PC-3 (cell line): Measurements from ENCODE around the gene CAPN12. TPM values are rescaled to one million over a fixed set of nuclear protein-coding genes. Genes with fewer than 3 reads are reported as not detected.
A peak's percentile ranks its signal among the peaks of the same experiment; 100 is the strongest.

ENCODE experiments used
- ATAC-seq: fragments of 200-7000 bp; cut with Tn5 transposase; 2 replicates; pipeline ENCODE4 v1.9.1; 2020; ENCODE audit warnings: mild to moderate bottlenecking, moderate library complexity
- BruUV-seq: library from RNA; stranded (reverse); fragments of 400-500 nt; replicated peaks from 2 replicates; lab custom pipeline; 2021; lab: Mats Ljungman, UMichigan
- CTCF ChIA-PET: fragments of 300-600 bp; sonication (Branson Sonifier 250); formaldehyde crosslinking; loops from one replicate; lab custom pipeline; 2022; ENCODE audit warnings: antibody characterized with exemption; lab: Charles Lee
- POLR2A ChIA-PET: fragments of 300-600 bp; sonication (Branson Sonifier 250); formaldehyde crosslinking; loops from one replicate; lab custom pipeline; 2022; ENCODE audit warnings: antibody characterized with exemption; ENCODE audit not compliant: unreplicated experiment; lab: Charles Lee
- DNase-seq: peaks from one replicate; pipeline ENCODE4 v3.0.0-alpha.2; 2015
- H2AFZ ChIP-seq: fragments of 300-600 bp; sonication (generic); 2 replicates; pipeline ENCODE4 v1.6.0; 2016; ENCODE audit warnings: antibody characterized with exemption, low read length
- H3F3A ChIP-seq: fragments of 300-600 bp; sonication (generic); one replicate; pipeline ENCODE4 v1.6.0; 2017; ENCODE audit warnings: antibody characterized with exemption, low read length, control low read depth, mild to moderate bottlenecking; ENCODE audit not compliant: unreplicated experiment
- H3K27ac ChIP-seq: fragments of 300-600 bp; sonication (generic); 2 replicates; pipeline ENCODE4 v1.5.1; 2016; ENCODE audit warnings: mild to moderate bottlenecking, low read length
- H3K27me3 ChIP-seq: fragments of 300-600 bp; sonication (generic); 2 replicates; pipeline ENCODE4 v1.6.1; 2016; ENCODE audit warnings: low read length, mixed read lengths
- H3K36me3 ChIP-seq: fragments of 300-600 bp; sonication (generic); 2 replicates; pipeline ENCODE4 v1.6.1; 2016; ENCODE audit warnings: low read depth, mixed run types, low read length, mixed read lengths
- H3K4me1 ChIP-seq: fragments of 300-600 bp; sonication (generic); 2 replicates; pipeline ENCODE4 v1.5.1; 2016; ENCODE audit warnings: low read length; ENCODE audit not compliant: insufficient read depth
- H3K4me2 ChIP-seq: fragments of 300-600 bp; sonication (generic); 2 replicates; pipeline ENCODE4 v1.6.0; 2016; ENCODE audit warnings: low read length
- H3K4me3 ChIP-seq: fragments of 300-600 bp; sonication (generic); 2 replicates; pipeline ENCODE4 v1.5.1; 2016; ENCODE audit warnings: mild to moderate bottlenecking, low read length, mixed read lengths
- H3K79me2 ChIP-seq: fragments of 300-600 bp; sonication (generic); 2 replicates; pipeline ENCODE4 v1.6.1; 2017; ENCODE audit warnings: low read length, mixed read lengths
- H3K9ac ChIP-seq: fragments of 300-600 bp; sonication (generic); 2 replicates; pipeline ENCODE4 v1.6.0; 2016; ENCODE audit warnings: mild to moderate bottlenecking, low read length
- H3K9me2 ChIP-seq: fragments of 300-600 bp; sonication (generic); replicated peaks from 2 replicates; pipeline ENCODE4 v1.6.1; 2016; ENCODE audit warnings: mixed run types, low read length, mixed read lengths
- H3K9me3 ChIP-seq: fragments of 300-600 bp; sonication (generic); 2 replicates; pipeline ENCODE4 v1.6.1; 2016; ENCODE audit warnings: low read length, mixed read lengths
- H4K20me1 ChIP-seq: fragments of 300-600 bp; sonication (generic); 2 replicates; pipeline ENCODE4 v1.6.1; 2016; ENCODE audit warnings: low read length, mixed read lengths
- EZH2 ChIP-seq: fragments of 300-600 bp; sonication (generic); IDR thresholded peaks from one replicate; pipeline ENCODE4 v1.6.1; 2017; ENCODE audit warnings: antibody characterized with exemption, mild to moderate bottlenecking, low read length; ENCODE audit not compliant: unreplicated experiment
- EZH2phosphoT487 ChIP-seq: fragments of 300-600 bp; sonication (generic); IDR thresholded peaks from 2 replicates; pipeline ENCODE4 v1.6.1; 2018; ENCODE audit warnings: mild to moderate bottlenecking, antibody characterized with exemption, low read length, borderline replicate concordance
- intact Hi-C: fragments of 100-400 bp; cut with micrococcal nuclease; formaldehyde crosslinking; loops from 2 replicates; pipeline ENCODE4 v1.9.0; 2023
- total RNA-seq: library from RNA; depleted of rRNA; stranded (reverse); fragments of >200 nt; gene quantifications from 2 replicates; pipeline ENCODE4 v1.2.3, GENCODE V29; 2014
- TF ChIP-seq, protein P1 (sequence below): fragments of 300-600 bp; sonication (generic); conservative IDR thresholded peaks from 2 replicates; pipeline ENCODE4 v1.5.1; 2017; ENCODE audit warnings: antibody characterized with exemption, low read depth, mild to moderate bottlenecking, low read length

CAPN12 gene
- total RNA-seq, 1 experiment from 2014 or later: 3.8 TPM

DNA sequence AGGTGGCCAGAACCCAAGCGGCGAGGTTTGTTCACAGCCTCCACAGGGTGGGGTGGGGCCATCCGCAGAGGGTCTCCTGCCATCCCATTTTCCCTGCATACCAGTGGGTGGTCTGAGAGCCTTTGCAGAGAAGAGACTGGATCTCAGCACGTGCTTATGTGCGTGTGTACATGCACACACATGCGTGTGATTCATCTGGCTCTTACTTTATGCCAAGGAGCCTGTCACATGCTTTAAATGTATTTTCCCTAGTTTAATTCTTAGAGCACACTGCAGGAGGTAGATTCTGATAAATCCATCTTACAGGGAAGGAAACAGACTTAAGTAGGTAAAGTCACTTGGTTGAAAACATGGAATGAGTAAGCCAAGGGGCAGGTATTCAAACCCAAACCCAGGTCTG is 47.1 kb downstream of the CAPN12 start:
- Histone ChIP-seq H3K36me3 (peaks cover 54% of the 10 kb centered on the region), H3K4me1 (peaks cover 32% of the 10 kb centered on the region), H3K27me3 (no peaks in the 10 kb centered on the region), H3K79me2 (peaks cover 97% of the 10 kb centered on the region), H3K4me2 (no peak overlapping the region), H3K9me3 (no peaks in the 10 kb centered on the region), H2AFZ (no peak overlapping the region), H3K9me2 (no peaks in the 10 kb centered on the region), H3K4me3 (no peak overlapping the region), H3K9ac (no peak overlapping the region), H3K27ac (peak overlapping the region; percentile 23), H3F3A (peaks cover 12% of the 10 kb centered on the region), H4K20me1 (no peaks in the 10 kb centered on the region)
- CTCF ChIA-PET: no interaction called here
- no peak for TF ChIP-seq EZH2phosphoT487
- TF ChIP-seq, protein P1, sequence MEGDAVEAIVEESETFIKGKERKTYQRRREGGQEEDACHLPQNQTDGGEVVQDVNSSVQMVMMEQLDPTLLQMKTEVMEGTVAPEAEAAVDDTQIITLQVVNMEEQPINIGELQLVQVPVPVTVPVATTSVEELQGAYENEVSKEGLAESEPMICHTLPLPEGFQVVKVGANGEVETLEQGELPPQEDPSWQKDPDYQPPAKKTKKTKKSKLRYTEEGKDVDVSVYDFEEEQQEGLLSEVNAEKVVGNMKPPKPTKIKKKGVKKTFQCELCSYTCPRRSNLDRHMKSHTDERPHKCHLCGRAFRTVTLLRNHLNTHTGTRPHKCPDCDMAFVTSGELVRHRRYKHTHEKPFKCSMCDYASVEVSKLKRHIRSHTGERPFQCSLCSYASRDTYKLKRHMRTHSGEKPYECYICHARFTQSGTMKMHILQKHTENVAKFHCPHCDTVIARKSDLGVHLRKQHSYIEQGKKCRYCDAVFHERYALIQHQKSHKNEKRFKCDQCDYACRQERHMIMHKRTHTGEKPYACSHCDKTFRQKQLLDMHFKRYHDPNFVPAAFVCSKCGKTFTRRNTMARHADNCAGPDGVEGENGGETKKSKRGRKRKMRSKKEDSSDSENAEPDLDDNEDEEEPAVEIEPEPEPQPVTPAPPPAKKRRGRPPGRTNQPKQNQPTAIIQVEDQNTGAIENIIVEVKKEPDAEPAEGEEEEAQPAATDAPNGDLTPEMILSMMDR: no peak
- TF ChIP-seq EZH2: no peak
- ATAC-seq (no peak), DNase-seq (no peak)
- POLR2A ChIA-PET: no interaction called here
- intact Hi-C loops: no loop called here
- no TSS peak for BruUV-seq

DNA sequence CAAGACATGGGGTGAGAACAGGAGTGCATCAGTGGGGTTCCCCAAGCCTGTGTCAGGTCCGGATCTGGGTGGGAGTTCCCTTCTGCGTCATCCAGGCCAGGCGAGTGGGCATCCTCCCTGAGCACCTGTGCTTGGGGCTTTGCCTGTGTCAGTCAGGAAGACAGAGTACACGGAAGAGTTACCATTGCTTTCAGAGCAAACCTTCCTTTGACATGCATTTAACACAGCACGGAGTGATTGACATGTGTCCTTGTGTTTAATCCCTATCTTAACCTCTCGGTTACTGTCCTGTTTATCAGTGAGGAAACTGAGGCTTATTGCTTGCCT is 47.6 kb downstream of the CAPN12 start:
- Histone ChIP-seq H3K36me3 (peaks cover 56% of the 10 kb centered on the region), H3K9me3 (no peaks in the 10 kb centered on the region), H2AFZ (no peak overlapping the region), H3K27ac (no peak overlapping the region; the same call in 1 of the 2 replicates), H3K4me2 (no peak overlapping the region), H3K9me2 (no peaks in the 10 kb centered on the region), H3K4me3 (no peak overlapping the region), H3K4me1 (peaks cover 38% of the 10 kb centered on the region), H3F3A (peaks cover 12% of the 10 kb centered on the region), H3K79me2 (peaks cover 97% of the 10 kb centered on the region), H4K20me1 (no peaks in the 10 kb centered on the region), H3K9ac (no peak overlapping the region), H3K27me3 (no peaks in the 10 kb centered on the region)
- ChIA-PET CTCF (no interaction called here), POLR2A (no interaction called here)
- ATAC-seq: no peak
- TF ChIP-seq, protein P1: no peak
- TF ChIP-seq EZH2 (no peak), EZH2phosphoT487 (no peak)
- intact Hi-C loops: no loop called here
- no TSS peak for BruUV-seq
- no peak for DNase-seq

DNA sequence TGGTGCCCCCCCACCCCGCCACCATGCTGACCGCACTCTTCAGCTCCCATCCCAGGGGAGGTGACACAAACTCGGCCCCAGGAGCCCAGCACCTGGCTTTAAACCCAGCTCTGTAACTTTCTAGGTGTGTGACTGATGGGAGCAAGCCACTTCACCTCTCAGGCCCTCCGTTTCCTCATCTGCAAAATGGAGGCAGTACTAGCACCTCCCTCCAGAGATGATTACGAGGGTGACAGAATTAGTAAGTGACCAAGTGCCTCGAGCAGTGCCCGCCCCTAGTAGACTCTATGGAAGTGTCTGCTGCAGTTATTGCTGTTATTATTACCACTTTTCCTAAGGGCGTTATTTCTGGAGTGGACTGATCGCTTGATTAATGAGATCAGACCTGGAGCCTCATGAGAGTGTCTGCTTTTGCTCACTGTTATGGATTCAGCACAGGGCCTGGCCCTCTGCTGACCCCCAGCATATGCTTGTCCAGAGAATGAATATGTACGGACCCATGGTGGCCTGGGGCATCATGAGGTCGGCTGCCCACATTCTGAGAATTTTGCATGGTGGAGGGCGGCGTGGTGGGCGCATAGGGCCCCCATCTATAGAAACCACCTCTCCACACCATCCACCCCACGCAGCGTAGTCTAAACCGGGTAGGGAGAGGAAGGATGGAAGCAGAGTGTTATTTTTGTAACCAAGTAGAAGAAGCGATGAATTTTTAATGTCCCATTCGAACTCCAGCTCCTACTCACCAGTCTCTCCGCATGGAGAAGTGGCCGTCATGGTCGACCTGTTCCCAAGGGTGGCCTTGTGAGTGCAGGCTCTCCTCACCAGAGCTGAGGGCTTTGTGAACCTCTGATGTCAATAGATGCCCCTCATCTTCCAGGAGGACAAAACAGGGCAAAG is 48.2 kb downstream of the CAPN12 start:
- Histone ChIP-seq H3K4me1 (peaks cover 38% of the 10 kb centered on the region), H3F3A (peaks cover 12% of the 10 kb centered on the region), H4K20me1 (no peaks in the 10 kb centered on the region), H3K27me3 (no peaks in the 10 kb centered on the region), H3K9me3 (no peaks in the 10 kb centered on the region), H3K4me3 (no peak overlapping the region), H3K36me3 (peaks cover 51% of the 10 kb centered on the region), H3K79me2 (peaks cover 97% of the 10 kb centered on the region), H3K9me2 (no peaks in the 10 kb centered on the region), H2AFZ (no peak overlapping the region), H3K9ac (0 out of 2 replicates have a peak overlapping the region, but pooled peaks have one; percentile 98), H3K27ac (peak overlapping the region; percentile 100), H3K4me2 (no peak overlapping the region)
- ATAC-seq (no peak), DNase-seq (no peak)
- TF ChIP-seq, protein P1: no peak
- TF ChIP-seq EZH2phosphoT487: no peak
- no peak for TF ChIP-seq EZH2
- ChIA-PET CTCF (no interaction called here), POLR2A (no interaction called here)
- intact Hi-C loops: no loop called here
- no TSS peak for BruUV-seq
